ENCODE results near the gene LARGE1. TPM values are rescaled to one million over a fixed set of nuclear protein-coding genes. Genes with fewer than 3 reads are reported as not detected.

Gene LARGE1
- total RNA-seq, 1 experiment from 2014 or later: 30.7 TPM

DNA sequence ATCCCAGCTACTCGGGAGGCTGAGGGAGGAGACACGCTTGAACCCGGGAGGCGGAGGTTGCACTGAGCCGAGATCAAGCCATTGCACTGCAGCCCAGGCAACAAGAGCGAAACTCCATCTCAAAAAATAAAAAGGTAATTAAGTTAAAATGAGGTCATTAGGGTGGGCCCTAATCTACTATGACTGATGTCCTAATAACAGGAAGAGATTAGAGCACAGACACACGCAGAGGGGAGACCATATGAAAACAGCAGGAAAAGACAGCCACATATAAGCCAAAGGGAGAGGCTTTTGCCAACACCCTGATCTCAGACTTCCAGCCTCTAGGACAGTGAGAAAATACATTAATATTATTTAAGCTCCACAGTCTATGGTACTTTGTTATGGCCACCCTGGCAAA, 17.3 kb downstream of the LARGE1 start:
- no peak overlapping the region for H3K4me3 ChIP-seq (ENCODE audit: insufficient read depth, low read depth, low read length)
- no peaks in the 10 kb centered on the region for H3K36me3 ChIP-seq (replicated peaks; ENCODE audit: control insufficient read depth, insufficient read depth, low read length)
- H3K27me3 ChIP-seq (ENCODE audit: control insufficient read depth, insufficient read depth, low read length): no peaks in the 10 kb centered on the region
- no peak for DNase-seq

DNA sequence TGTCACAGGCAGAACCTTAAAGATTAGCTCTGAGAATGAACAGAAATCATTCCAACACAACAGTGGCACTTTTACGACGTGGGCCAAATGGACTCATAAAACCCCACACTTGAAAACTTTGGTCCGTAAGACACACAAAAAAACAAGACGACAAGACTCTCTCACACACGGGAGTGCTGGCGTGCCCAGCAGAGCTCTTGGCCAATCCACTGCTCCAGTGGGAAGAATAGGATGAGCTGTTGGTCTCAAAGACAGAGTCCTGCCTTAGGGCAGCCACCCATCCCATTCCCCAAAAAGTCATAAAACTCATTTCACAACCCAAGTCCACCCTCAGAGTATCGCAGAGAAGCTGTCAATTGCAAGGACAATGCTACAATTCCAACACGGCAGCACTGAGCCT, 18.2 kb downstream of the LARGE1 start:
- no peak for DNase-seq
- Histone ChIP-seq H3K36me3 (replicated peaks; ENCODE audit: control insufficient read depth, insufficient read depth, low read length) (no peaks in the 10 kb centered on the region), H3K4me3 (ENCODE audit: insufficient read depth, low read depth, low read length) (no peak overlapping the region), H3K27me3 (ENCODE audit: control insufficient read depth, insufficient read depth, low read length) (no peaks in the 10 kb centered on the region)

DNA sequence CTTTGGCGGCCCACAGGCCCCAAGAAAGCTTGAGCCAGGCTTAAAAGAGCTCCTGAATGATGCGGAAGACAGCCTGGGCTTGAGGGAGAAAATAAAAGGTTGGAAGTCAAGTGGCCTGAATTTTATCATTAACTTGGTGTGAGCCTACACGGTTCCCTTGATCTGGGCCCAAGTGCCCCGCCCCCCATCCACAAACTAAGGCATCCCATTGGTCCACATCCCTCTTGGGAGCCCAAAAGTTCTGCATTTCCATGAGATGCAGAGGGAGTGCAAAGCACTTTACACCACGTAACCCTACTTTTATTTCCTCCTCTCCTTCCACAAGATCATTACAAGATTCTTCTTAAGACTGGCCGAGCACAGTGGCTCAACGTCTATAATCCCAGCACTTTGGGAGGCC, 22.2 kb downstream of the LARGE1 start:
- H3K4me3 ChIP-seq (ENCODE audit: insufficient read depth, low read depth, low read length): no peak overlapping the region
- no peak for DNase-seq
- no peaks in the 10 kb centered on the region for H3K27me3 ChIP-seq (ENCODE audit: control insufficient read depth, insufficient read depth, low read length)
- no peaks in the 10 kb centered on the region for H3K36me3 ChIP-seq (replicated peaks; ENCODE audit: control insufficient read depth, insufficient read depth, low read length)

DNA sequence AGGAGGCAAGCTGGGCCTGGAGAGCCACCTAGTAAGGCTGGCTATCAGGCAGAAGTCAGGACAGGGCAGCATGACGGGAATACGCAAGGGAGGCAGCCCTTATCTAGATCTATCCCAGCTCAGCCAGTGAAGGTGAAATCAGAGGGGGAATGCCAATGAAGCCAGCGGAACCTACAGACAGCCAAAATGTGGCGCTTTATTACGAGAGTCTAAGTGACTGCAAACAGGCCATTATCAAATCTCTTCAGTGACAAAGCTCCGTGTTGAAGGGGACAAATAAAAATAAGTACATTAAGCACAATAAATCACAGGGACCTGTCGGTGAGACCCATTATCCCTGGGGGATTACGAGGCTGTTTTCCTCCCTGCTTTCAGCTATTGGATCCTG, 22.8 kb downstream of the LARGE1 start:
- no peak overlapping the region for H3K4me3 ChIP-seq (ENCODE audit: insufficient read depth, low read depth, low read length)
- DNase-seq: peak; percentile 43
- no peaks in the 10 kb centered on the region for H3K27me3 ChIP-seq (ENCODE audit: control insufficient read depth, insufficient read depth, low read length)
- H3K36me3 ChIP-seq (replicated peaks; ENCODE audit: control insufficient read depth, insufficient read depth, low read length): no peaks in the 10 kb centered on the region

DNA sequence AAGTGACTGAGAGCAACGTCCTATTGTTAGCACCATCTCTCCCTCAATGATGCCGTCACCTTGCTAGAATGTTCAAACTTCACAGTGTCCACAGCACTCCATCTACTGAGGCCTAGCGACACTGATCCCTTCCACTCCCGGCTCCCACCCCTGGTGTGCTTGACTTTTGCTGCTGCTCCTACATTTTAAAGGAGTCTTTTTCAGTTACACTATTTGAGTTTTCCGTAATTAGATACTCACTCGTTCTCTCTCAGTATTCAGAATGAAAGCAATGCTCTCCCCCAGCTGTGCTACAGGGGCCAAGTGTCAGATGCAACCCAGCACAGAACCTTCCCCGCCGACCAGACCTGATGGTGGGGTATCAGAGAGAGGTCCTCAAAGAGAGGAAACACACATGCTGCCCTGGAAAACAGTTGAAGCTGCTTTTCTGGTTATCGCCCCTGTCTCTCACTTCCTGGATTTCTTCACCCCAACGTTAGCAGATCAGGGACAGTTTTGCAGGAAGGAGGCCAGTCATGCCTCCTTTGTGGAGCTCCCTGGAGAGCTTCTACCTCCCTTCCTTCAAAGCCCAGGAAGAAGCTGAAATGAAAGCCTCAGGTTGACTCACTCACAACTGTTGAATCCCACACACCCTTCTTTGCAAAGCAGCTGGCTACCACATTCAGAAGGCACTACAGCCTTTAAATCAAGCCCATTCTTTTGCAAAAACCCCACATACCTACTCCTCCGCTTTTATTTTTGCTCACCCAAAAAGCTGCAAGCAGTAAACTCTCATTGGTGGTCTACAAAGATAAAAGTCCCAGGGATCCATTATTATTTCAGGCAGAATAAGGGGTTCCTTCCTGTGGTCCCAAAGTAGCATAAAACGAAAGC, 23.5 kb downstream of the LARGE1 start:
- Histone ChIP-seq H3K27me3 (ENCODE audit: control insufficient read depth, insufficient read depth, low read length) (no peaks in the 10 kb centered on the region), H3K36me3 (replicated peaks; ENCODE audit: control insufficient read depth, insufficient read depth, low read length) (no peaks in the 10 kb centered on the region), H3K4me3 (ENCODE audit: insufficient read depth, low read depth, low read length) (no peak overlapping the region)
- DNase-seq: peak; percentile 51

DNA sequence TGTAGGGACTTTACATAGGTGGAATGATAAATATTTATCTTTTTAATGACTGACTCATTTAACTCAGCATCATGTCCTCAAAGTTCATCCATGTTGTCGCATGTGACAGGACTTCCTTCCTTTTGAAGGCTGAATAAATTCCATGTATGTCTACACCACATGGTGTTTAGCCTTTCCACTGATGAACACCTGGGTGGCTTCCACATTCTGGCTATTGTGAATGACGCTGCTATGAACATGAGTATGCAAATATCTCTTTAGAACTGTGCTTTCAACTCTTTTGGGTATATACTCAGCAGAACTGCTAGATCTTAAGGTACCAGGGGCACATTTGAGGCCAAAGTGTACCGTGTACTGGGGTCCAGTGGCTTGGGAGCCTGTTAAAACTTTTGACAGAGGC, 24.1 kb downstream of the LARGE1 start:
- no peaks in the 10 kb centered on the region for H3K27me3 ChIP-seq (ENCODE audit: control insufficient read depth, insufficient read depth, low read length)
- no peaks in the 10 kb centered on the region for H3K36me3 ChIP-seq (replicated peaks; ENCODE audit: control insufficient read depth, insufficient read depth, low read length)
- H3K4me3 ChIP-seq (ENCODE audit: insufficient read depth, low read depth, low read length): no peak overlapping the region
- no peak for DNase-seq

DNA sequence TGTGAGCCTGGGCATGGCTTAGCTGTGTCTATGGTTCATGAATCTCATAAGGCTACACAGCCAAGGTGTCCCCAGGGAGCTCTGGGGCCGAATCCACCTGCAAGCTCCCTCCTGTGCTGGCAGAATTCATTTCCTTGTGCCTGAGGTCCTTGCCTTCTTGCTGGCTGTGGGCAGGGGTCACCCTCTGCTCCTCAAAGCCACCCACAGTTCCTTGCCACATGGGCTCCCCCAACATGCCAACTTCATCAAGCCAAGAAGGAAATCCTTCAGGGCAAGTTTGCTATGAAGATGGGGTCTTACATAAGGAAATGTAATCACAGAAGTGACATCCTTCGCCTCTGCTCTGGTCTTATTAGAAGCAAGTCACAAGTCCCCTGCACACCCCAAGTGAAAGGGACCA, 24.8 kb downstream of the LARGE1 start:
- Histone ChIP-seq H3K4me3 (ENCODE audit: insufficient read depth, low read depth, low read length) (no peak overlapping the region), H3K27me3 (ENCODE audit: control insufficient read depth, insufficient read depth, low read length) (no peaks in the 10 kb centered on the region), H3K36me3 (replicated peaks; ENCODE audit: control insufficient read depth, insufficient read depth, low read length) (no peaks in the 10 kb centered on the region)
- no peak for DNase-seq

DNA sequence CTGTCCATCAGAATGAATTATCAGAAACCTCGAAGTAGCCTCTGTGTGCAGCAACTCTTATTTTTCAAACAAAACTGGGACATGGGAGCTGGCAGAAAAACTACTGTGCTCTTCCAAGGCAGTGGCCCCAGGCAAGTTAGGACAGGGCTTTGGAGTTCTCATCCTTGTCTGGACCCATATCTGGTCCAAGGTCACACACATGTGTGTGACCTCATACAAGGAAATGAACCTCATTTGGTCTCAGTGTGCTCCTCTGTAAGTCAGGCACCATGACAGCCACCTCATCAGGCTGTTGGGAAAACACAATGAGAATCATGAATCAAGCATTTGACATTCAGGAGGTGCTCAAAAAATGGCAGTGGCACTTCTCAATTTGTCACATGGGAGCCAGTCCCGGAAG, 25.8 kb downstream of the LARGE1 start:
- Histone ChIP-seq H3K36me3 (replicated peaks; ENCODE audit: control insufficient read depth, insufficient read depth, low read length) (no peaks in the 10 kb centered on the region), H3K27me3 (ENCODE audit: control insufficient read depth, insufficient read depth, low read length) (no peaks in the 10 kb centered on the region), H3K4me3 (ENCODE audit: insufficient read depth, low read depth, low read length) (no peak overlapping the region)
- no peak for DNase-seq

DNA sequence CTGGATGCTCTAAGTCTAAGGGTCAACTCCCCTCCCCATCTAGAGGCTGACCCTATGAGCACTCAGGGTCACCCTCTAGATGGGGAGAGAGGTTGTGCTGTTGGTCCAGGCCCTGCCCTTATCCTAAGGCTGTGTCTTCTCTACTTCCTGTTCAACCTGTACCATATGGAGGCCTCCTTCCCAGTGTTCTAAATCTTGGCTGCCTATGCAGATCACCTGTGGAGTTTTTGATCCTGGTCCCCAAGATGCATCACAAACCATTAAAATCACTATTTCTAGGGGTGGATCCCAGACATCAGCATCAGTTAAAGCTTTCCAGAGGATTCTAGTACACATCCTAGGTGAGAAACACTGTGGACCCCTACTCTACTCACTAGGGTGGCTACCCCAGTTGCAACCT, 26.2 kb downstream of the LARGE1 start:
- Histone ChIP-seq H3K27me3 (ENCODE audit: control insufficient read depth, insufficient read depth, low read length) (no peaks in the 10 kb centered on the region), H3K4me3 (ENCODE audit: insufficient read depth, low read depth, low read length) (no peak overlapping the region), H3K36me3 (replicated peaks; ENCODE audit: control insufficient read depth, insufficient read depth, low read length) (no peaks in the 10 kb centered on the region)
- DNase-seq: no peak

DNA sequence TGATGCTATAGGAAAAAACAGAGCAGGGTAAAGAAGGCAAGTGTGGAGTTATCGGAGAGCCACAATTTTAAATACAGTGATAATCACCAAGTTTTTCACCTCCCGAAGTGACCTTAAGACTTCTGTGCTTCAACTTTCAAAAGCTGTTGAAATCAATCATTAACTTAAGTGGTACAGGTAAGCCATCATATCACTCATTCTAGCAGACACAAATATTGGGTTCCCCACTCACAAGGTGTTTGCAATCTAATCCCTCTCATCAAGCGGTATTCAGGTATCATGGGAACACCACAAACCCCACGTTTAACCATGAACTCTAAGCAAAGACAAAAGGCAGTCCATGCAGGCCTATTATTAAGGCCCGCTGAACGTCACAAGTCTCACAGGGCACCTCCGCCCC, 26.8 kb downstream of the LARGE1 start:
- Histone ChIP-seq H3K4me3 (ENCODE audit: insufficient read depth, low read depth, low read length) (no peak overlapping the region), H3K27me3 (ENCODE audit: control insufficient read depth, insufficient read depth, low read length) (no peaks in the 10 kb centered on the region)
- DNase-seq: no peak

DNA sequence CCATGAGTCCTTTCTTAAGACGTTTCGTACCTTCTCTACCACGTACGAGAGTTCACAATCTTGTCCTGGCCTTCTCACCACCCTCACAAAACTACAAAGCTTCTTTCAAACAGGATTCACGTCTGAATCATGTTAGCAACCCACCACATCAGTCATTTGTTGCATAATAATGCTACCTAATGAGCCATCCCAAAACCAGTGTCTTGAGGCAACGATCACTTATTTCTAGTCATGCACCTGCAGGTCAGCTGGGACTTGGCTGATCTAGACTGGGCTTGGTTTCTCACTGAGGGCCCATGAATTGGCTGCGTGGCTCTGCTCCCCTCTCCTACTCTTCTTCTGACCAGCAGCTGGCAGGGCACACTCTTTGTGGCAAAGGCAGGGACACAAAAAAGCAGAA, 28.3 kb downstream of the LARGE1 start:
- no peak overlapping the region for H3K4me3 ChIP-seq (ENCODE audit: insufficient read depth, low read depth, low read length)
- no peaks in the 10 kb centered on the region for H3K27me3 ChIP-seq (ENCODE audit: control insufficient read depth, insufficient read depth, low read length)
- DNase-seq: no peak
- no peaks in the 10 kb centered on the region for H3K36me3 ChIP-seq (replicated peaks; ENCODE audit: control insufficient read depth, insufficient read depth, low read length)

More for the DNA sequence above, 26.8 kb downstream of the LARGE1 start:
- H3K36me3 ChIP-seq (replicated peaks; ENCODE audit: control insufficient read depth, insufficient read depth, low read length): no peaks in the 10 kb centered on the region

DNA sequence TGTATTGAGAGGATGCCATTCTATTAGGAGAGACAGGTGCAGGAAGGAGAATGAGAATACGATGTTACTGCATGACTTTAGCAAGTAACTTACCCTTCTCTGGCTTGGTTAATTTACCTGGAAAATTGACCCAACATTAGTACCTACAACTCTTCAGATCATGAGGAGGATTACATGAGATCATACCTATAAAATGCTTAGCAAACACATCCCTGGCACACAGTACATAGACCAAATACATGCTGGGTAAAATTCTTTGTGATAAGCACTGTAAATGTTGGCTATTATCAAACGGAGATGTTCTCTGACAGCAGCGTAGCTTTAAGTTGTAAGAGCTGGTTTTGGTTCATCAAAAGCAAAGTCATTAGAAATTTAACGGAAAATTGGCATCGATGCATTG, 28.8 kb downstream of the LARGE1 start:
- Histone ChIP-seq H3K27me3 (ENCODE audit: control insufficient read depth, insufficient read depth, low read length) (no peaks in the 10 kb centered on the region), H3K36me3 (replicated peaks; ENCODE audit: control insufficient read depth, insufficient read depth, low read length) (no peaks in the 10 kb centered on the region), H3K4me3 (ENCODE audit: insufficient read depth, low read depth, low read length) (no peak overlapping the region)
- no peak for DNase-seq

DNA sequence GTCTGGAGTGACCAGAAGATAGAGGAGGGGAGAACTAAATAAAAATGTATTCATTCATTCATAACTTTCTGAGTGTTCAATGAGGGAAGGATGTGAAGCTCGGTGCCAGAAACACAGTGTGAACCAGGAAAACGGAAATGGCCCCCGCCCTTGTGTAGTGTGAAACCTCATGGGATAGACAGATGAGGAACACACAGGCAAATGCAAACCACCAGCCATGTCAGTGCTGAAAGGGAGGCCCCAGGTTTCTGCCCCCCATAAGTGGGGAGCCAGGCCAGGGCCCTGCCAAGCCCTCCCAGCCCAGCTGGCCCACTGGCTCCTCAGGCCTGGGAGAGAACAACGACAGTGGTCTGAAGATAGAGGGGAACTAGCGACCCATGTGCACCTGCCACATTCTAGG, 30.5 kb downstream of the LARGE1 start:
- DNase-seq: no peak
- Histone ChIP-seq H3K4me3 (ENCODE audit: insufficient read depth, low read depth, low read length) (no peak overlapping the region), H3K36me3 (replicated peaks; ENCODE audit: control insufficient read depth, insufficient read depth, low read length) (no peaks in the 10 kb centered on the region), H3K27me3 (ENCODE audit: control insufficient read depth, insufficient read depth, low read length) (no peaks in the 10 kb centered on the region)

DNA sequence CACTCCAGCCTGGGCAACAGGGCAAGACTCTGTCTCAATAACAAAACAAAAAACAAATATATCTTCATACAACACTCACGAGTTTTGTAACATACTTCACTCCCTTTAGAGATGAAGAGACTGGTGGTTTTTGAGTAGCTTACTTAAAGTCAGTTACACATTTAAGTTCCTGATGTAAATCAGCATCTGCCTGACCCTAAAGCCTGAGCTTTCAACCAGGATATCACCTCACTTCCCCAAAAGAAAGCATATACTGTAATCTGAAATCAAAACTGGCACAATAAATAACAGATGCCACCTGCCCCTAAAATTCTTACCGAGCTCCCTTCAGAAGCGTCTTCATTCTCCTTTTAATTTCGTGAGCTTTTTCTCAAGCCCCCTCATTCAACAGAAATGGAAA, 31.5 kb downstream of the LARGE1 start:
- DNase-seq: no peak
- Histone ChIP-seq H3K4me3 (ENCODE audit: insufficient read depth, low read depth, low read length) (no peak overlapping the region), H3K27me3 (ENCODE audit: control insufficient read depth, insufficient read depth, low read length) (no peaks in the 10 kb centered on the region), H3K36me3 (replicated peaks; ENCODE audit: control insufficient read depth, insufficient read depth, low read length) (no peaks in the 10 kb centered on the region)

DNA sequence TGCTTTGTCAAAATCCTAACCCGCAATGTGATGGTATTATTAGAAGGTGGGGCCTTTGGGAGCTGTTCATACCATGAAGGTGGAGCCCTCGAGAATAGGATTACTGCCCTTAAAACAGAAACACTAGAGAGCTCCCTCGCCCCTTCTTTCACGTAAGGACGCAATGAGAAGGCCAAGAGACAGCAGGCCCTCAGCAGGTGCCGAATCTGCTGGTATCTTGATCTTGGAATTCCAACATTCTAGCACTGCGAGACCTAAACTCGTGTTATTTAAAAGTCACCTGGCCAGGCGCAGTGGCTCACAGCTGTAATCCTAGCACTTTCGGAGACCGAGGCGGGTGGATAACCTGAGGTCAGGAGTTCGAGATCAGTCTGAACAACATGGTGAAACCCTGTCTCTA, 33.1 kb downstream of the LARGE1 start:
- H3K36me3 ChIP-seq (replicated peaks; ENCODE audit: control insufficient read depth, insufficient read depth, low read length): no peaks in the 10 kb centered on the region
- no peak overlapping the region for H3K4me3 ChIP-seq (ENCODE audit: insufficient read depth, low read depth, low read length)
- DNase-seq: no peak
- no peaks in the 10 kb centered on the region for H3K27me3 ChIP-seq (ENCODE audit: control insufficient read depth, insufficient read depth, low read length)

DNA sequence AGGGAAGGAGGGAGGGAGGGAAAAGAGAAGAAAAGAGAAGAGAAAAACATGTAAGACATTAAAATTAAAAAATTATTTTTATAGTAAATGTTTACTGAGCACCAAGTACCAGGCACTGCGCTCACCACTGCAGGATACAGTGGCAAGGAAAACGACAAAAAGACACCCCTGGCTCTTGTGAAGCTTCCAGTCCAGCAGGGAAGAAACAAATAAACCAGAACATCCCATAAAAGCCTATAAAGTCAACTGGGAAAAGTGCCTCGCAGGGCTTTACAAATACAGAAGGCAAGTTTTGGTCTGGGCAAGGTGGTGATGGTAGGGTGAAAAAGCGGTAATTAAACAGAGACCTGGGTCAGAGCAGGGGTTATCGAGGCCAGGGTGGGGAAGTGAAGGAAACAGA, 33.6 kb downstream of the LARGE1 start:
- Histone ChIP-seq H3K27me3 (ENCODE audit: control insufficient read depth, insufficient read depth, low read length) (no peaks in the 10 kb centered on the region), H3K36me3 (replicated peaks; ENCODE audit: control insufficient read depth, insufficient read depth, low read length) (no peaks in the 10 kb centered on the region), H3K4me3 (ENCODE audit: insufficient read depth, low read depth, low read length) (no peak overlapping the region)
- DNase-seq: no peak

All from H7 (cell line).